Measurements from ENCODE around the gene FARP1. TPM values are rescaled to one million over a fixed set of nuclear protein-coding genes. Genes with fewer than 3 reads are reported as not detected.

Gene FARP1
- total RNA-seq, 2 donors from 2014 or later, result 89.5 to 93.6 TPM

DNA sequence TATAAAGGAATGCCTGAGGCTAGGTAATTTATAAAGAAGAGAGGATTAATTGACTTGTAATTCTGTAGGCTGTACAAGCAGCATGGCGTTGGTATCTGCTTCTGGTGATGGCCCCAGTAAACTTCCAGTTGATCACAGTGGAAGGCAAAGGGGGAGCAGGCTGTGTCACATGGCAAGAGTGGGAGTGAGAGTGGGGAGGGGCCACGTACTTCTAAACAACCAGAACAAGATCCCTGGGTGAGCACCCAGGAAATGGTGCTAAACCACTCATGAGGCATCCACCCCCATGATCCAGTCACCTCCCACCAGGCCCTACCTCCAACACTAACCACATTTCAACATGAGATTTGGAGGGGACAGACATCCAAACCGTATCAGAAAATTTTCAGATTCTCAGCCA lies 37.2 kb downstream of the FARP1 start:
- no peaks in the 10 kb centered on the region for H3K27me3 ChIP-seq
- 71 to 83% methylated on average over 3 of the region's 3 CpGs for WGBS, 2 donors
- DNase-seq, result no peak
- no peaks in the 10 kb centered on the region for H3K36me3 ChIP-seq (replicated peaks in 1 of 2; ENCODE audit: insufficient read depth in 1 of 2, low read depth in 2 of 2)
- H3K27ac ChIP-seq, result no peak overlapping the region
- intact Hi-C loops (cut with DNase I), result no loop called here
- peaks cover 20% of the 10 kb centered on the region for H3K4me1 ChIP-seq
- H3K4me3 ChIP-seq, result no peak overlapping the region
- no peaks in the 10 kb centered on the region for H3K9me3 ChIP-seq
- no peak for TF ChIP-seq POLR2A (IDR thresholded peaks at IDR 0.05)
- TF ChIP-seq, protein P1, sequence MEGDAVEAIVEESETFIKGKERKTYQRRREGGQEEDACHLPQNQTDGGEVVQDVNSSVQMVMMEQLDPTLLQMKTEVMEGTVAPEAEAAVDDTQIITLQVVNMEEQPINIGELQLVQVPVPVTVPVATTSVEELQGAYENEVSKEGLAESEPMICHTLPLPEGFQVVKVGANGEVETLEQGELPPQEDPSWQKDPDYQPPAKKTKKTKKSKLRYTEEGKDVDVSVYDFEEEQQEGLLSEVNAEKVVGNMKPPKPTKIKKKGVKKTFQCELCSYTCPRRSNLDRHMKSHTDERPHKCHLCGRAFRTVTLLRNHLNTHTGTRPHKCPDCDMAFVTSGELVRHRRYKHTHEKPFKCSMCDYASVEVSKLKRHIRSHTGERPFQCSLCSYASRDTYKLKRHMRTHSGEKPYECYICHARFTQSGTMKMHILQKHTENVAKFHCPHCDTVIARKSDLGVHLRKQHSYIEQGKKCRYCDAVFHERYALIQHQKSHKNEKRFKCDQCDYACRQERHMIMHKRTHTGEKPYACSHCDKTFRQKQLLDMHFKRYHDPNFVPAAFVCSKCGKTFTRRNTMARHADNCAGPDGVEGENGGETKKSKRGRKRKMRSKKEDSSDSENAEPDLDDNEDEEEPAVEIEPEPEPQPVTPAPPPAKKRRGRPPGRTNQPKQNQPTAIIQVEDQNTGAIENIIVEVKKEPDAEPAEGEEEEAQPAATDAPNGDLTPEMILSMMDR (IDR thresholded peaks at IDR 0.05), result no peak
- ATAC-seq, result no peak

DNA sequence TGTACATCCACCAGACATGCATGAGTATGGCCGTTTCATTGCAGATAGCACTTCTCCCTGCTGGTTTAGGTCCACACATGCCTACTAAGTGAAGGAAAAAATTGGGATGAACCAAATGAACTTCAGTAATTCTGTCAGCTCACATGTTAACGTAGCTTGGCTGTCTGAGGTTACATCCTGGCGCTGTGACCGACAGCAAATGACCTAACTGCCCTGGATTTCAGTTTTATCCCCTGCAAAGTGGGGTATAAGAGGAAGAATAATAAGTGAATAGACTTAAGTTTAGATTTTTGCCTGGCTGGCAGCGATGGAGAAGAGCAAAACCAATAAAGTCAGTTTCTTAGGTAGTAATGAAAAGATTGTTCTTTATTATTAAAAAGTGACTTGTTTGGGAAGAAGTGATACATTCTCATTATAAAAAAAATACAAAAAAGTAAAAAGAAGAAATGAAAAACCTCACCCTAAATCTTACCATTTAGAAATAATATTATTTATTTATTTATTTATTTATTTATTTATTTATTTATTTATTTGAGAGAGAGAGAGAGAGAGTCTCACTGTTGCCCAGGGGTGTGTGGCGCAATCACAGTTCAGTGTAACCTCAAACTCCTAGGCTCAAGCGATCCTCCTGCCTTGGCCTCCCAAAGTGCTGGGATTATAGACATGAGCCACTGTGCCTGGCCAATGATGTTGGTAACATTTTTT lies 38.4 kb downstream of the FARP1 start:
- 95% methylated on average over 7 of the region's 7 CpGs for WGBS, 2 donors
- Histone ChIP-seq H3K4me1 (peaks cover 18% of the 10 kb centered on the region), H3K9me3 (no peaks in the 10 kb centered on the region), H3K4me3 (no peak overlapping the region), H3K27ac (no peak overlapping the region), H3K36me3 (replicated peaks in 1 of 2; ENCODE audit: insufficient read depth in 1 of 2, low read depth in 2 of 2) (no peaks in the 10 kb centered on the region), H3K27me3 (no peaks in the 10 kb centered on the region)
- intact Hi-C loops (cut with DNase I), result no loop called here
- TF ChIP-seq POLR2A (IDR thresholded peaks at IDR 0.05), result no peak
- TF ChIP-seq, protein P1 (IDR thresholded peaks at IDR 0.05), result no peak
- no peak for ATAC-seq
- DNase-seq, result no peak

DNA sequence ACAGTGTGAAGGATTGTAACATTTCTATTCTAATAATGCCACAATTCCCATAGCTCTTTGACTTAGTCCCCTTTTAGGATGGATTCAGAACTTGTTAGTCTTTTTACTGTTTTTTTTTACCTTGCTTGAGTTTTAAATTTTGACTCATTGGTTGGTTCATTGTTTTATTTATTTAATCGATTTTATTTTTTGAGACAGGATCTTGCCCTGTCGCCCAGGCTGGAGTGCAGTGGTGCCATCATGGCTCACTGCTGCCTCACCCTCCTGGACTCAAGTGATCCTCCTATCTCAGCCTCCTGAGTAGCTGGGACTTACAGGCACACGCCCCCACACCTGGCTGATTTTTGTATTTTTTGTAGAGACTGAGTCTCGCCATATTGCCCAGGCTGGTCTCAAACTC lies 39.3 kb downstream of the FARP1 start:
- no peaks in the 10 kb centered on the region for H3K27me3 ChIP-seq
- TF ChIP-seq, protein P1 (IDR thresholded peaks at IDR 0.05), result no peak
- no peaks in the 10 kb centered on the region for H3K36me3 ChIP-seq (replicated peaks in 1 of 2; ENCODE audit: insufficient read depth in 1 of 2, low read depth in 2 of 2)
- 80 to 87% methylated on average over 4 of the region's 4 CpGs for WGBS, 2 donors
- H3K4me3 ChIP-seq, result no peak overlapping the region
- DNase-seq (no peak), ATAC-seq (no peak)
- intact Hi-C loops (cut with DNase I), result no loop called here
- no peaks in the 10 kb centered on the region for H3K9me3 ChIP-seq
- peaks cover 20% of the 10 kb centered on the region for H3K4me1 ChIP-seq
- H3K27ac ChIP-seq, result no peak overlapping the region

DNA sequence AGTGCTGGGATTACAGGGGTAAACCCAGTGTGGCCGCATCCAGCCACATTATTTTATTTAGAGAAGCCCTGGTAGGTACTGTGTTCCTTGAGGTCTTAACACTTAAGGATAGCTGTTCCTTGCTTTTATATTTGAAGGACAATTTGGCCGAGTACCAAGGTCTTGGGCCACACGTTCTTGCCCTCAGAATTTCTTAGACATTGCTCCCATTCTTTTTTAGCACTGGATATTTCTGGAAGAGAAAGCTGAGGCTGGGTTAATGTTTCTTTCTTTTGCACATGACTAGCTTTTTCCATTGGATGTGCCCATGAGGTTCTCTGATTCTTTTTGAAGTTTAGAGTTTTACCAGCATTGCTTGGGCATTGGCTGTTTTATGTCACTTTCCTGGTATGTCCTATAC lies 39.7 kb downstream of the FARP1 start:
- ATAC-seq (no peak), DNase-seq (no peak)
- no peaks in the 10 kb centered on the region for H3K9me3 ChIP-seq
- H3K36me3 ChIP-seq (replicated peaks in 1 of 2; ENCODE audit: insufficient read depth in 1 of 2, low read depth in 2 of 2), result no peaks in the 10 kb centered on the region
- no peak overlapping the region for H3K4me3 ChIP-seq
- TF ChIP-seq, protein P1 (IDR thresholded peaks at IDR 0.05), result no peak
- TF ChIP-seq POLR2A (IDR thresholded peaks at IDR 0.05), result no peak
- 44 to 55% methylated on average over 3 of the region's 3 CpGs for WGBS, 2 donors
- intact Hi-C loops (cut with DNase I), result no loop called here
- no peak overlapping the region for H3K27ac ChIP-seq
- H3K4me1 ChIP-seq, result peaks cover 24% of the 10 kb centered on the region
- no peaks in the 10 kb centered on the region for H3K27me3 ChIP-seq

DNA sequence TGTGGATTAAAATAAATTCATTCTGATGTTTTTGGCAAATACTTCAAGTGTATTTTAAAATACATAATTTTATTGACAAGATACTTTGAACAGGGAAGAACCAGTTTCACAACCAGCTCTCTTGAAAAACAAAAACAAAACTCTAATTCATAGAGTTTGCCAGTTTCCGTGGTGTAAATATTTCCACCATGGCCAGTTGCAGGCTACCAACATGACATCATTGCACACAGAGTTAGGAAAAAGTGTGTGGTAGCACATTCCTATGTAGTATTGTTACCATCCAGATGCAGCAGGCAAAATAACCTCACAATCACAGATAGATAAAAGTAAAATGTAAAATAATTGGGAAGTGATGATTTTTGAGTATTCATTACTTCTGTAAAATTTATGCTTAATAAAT lies 41.9 kb downstream of the FARP1 start:
- intact Hi-C loops (cut with DNase I), result no loop called here
- Histone ChIP-seq H3K4me3 (no peak overlapping the region), H3K9me3 (no peaks in the 10 kb centered on the region), H3K27me3 (no peaks in the 10 kb centered on the region), H3K27ac (no peak overlapping the region), H3K36me3 (replicated peaks in 1 of 2; ENCODE audit: insufficient read depth in 1 of 2, low read depth in 2 of 2) (no peaks in the 10 kb centered on the region), H3K4me1 (peaks cover 42% of the 10 kb centered on the region)
- ATAC-seq, result no peak
- TF ChIP-seq POLR2A (IDR thresholded peaks at IDR 0.05), result no peak
- TF ChIP-seq, protein P1 (IDR thresholded peaks at IDR 0.05), result no peak
- DNase-seq, result no peak
- 83 to 86% methylated on average over 1 of the region's 1 CpG for WGBS, 2 donors

All from body of pancreas (tissue), 4 donors.